Osteoblast (primary cell): ENCODE data around the gene PHF10. TPM values are rescaled to one million over a fixed set of nuclear protein-coding genes. Genes with fewer than 3 reads are reported as not detected.
A peak's percentile ranks its signal among the peaks of the same experiment; 100 is the strongest.

ENCODE experiments used
- DNase-seq: peaks from one replicate; pipeline ENCODE4 v3.0.0; 2011; ENCODE audit warnings: low spot score, mixed read lengths; ENCODE audit not compliant: insufficient read length; ENCODE audit errors: missing footprints
- H2AFZ ChIP-seq: 2 replicates; pipeline ENCODE4 v1.6.0; 2011; ENCODE audit warnings: mild to moderate bottlenecking, low read length
- H3K27ac ChIP-seq: 2 replicates; pipeline ENCODE4 v1.5.1; 2011; ENCODE audit warnings: mild to moderate bottlenecking, low read depth, low read length, moderate library complexity
- H3K27me3 ChIP-seq: 2 replicates; pipeline ENCODE4 v1.6.0; 2012; ENCODE audit warnings: mild to moderate bottlenecking, control low read depth, inconsistent platforms, low read length, moderate library complexity; ENCODE audit not compliant: insufficient read depth
- H3K36me3 ChIP-seq: 2 replicates; pipeline ENCODE4 v1.5.1; 2011; ENCODE audit warnings: mild to moderate bottlenecking, low read length, control low read depth, moderate library complexity; ENCODE audit not compliant: insufficient read depth
- H3K4me1 ChIP-seq: 2 replicates; pipeline ENCODE4 v1.5.1; 2011; ENCODE audit warnings: mild to moderate bottlenecking, low read length, control low read depth, moderate library complexity; ENCODE audit not compliant: insufficient read depth
- H3K4me2 ChIP-seq: 2 replicates; pipeline ENCODE4 v1.6.0; 2011; ENCODE audit warnings: mild to moderate bottlenecking, low read length; ENCODE audit not compliant: insufficient read depth
- H3K4me3 ChIP-seq: fragments of 200-600 bp; sonication (generic); 3 replicates; pipeline ENCODE4 v1.5.1; 2012; ENCODE audit warnings: mild to moderate bottlenecking, low read length, inconsistent platforms; ENCODE audit not compliant: insufficient read depth
- H3K79me2 ChIP-seq: 2 replicates; pipeline ENCODE4 v1.6.0; 2012; ENCODE audit warnings: mild to moderate bottlenecking, low read length, control low read depth, inconsistent platforms; ENCODE audit not compliant: insufficient read depth
- H3K9me3 ChIP-seq: 2 replicates; pipeline ENCODE4 v1.5.1; 2011; ENCODE audit warnings: low read depth, low read length, control low read depth
- H4K20me1 ChIP-seq: 2 replicates; pipeline ENCODE4 v1.6.0; 2012; ENCODE audit warnings: mild to moderate bottlenecking, low read length, control low read depth; ENCODE audit not compliant: insufficient read depth
- total RNA-seq: library from RNA; depleted of rRNA; stranded (reverse); fragments of >200 nt; gene quantifications from 2 replicates; pipeline ENCODE4 v1.2.3, GENCODE V29; 2012
- TF ChIP-seq, protein P1 (sequence below): IDR thresholded peaks from 2 replicates; pipeline ENCODE4 v1.5.1; 2011; ENCODE audit warnings: mild to moderate bottlenecking, low read depth, low read length, moderate library complexity; ENCODE audit errors: extremely low read depth

PHF10 gene
- total RNA-seq, 1 donor = 21.0 TPM

DNA sequence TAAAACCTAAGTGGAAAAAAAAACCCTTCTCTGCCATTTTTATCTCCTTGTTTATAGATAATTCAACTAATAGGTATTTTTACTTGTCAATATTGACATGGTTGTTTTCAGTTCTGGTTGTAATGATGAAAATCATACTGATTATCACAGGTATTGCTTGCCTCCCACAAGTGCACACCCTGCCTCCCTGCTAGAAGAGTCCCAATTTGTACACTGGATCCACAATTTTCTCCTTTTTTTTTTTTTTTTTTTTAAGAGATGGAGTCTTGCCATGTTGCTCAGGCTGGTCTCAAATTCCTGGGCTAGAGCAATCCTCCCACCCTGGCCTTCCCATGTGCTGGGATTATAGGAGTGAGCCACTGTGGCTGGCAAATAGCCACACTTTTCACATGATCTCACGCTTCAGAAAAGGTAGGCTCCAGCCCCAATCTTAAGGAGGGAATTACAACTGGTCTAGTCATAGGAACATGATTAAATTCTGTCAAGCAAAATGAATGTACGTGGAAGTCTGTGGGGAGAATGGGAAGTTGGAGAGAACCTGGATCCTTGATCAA lies 14.8 kb upstream of the PHF10 start:
- no peaks in the 10 kb centered on the region for H4K20me1 ChIP-seq
- no peaks in the 10 kb centered on the region for H3K9me3 ChIP-seq
- H3K79me2 ChIP-seq = no peaks in the 10 kb centered on the region
- no peaks in the 10 kb centered on the region for H3K36me3 ChIP-seq
- no peak for DNase-seq
- no peak overlapping the region for H3K4me2 ChIP-seq
- peaks cover 10% of the 10 kb centered on the region for H3K27me3 ChIP-seq
- H2AFZ ChIP-seq = no peak overlapping the region
- H3K4me3 ChIP-seq = no peak overlapping the region
- H3K4me1 ChIP-seq = no peaks in the 10 kb centered on the region
- TF ChIP-seq, protein P1, sequence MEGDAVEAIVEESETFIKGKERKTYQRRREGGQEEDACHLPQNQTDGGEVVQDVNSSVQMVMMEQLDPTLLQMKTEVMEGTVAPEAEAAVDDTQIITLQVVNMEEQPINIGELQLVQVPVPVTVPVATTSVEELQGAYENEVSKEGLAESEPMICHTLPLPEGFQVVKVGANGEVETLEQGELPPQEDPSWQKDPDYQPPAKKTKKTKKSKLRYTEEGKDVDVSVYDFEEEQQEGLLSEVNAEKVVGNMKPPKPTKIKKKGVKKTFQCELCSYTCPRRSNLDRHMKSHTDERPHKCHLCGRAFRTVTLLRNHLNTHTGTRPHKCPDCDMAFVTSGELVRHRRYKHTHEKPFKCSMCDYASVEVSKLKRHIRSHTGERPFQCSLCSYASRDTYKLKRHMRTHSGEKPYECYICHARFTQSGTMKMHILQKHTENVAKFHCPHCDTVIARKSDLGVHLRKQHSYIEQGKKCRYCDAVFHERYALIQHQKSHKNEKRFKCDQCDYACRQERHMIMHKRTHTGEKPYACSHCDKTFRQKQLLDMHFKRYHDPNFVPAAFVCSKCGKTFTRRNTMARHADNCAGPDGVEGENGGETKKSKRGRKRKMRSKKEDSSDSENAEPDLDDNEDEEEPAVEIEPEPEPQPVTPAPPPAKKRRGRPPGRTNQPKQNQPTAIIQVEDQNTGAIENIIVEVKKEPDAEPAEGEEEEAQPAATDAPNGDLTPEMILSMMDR = no peak
- H3K27ac ChIP-seq = no peak overlapping the region

DNA sequence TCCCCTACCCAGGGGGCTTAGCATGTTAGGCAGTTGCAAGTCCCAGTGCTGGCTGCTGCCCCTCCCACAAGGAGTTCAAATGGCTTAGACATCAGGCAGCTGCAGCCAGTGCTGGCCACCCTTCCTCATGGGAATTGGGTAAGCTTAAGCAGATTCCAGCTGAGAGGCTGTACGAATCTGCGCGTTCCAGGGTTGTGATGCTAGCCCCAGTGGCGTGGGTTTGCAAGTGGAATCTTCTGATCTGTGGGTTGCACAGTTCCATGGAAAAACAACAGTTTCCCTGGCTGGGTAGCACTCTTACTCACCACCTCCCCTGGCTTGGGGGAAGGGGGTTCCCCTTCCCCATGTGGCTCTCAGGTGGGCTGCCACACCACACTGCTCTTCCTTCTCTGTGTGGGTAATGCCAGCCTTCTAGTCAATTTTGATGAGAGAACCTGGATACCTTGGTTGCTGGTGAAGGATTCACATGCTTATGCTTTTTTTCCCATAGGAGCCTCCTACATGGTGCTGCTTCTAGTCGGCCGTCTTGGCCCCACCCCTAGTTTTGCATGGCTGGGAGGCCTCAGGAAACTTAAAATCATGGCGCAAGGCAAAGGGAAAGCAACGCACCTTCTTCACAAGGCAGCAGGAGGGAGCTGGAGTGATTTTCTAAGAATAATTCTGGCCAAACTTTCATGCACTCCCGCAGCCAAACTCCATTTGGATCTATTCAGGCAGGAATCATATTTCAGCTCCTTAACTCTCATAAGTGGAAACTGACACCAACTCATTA lies 14.1 kb upstream of the PHF10 start:
- Histone ChIP-seq H3K27ac (no peak overlapping the region), H2AFZ (peak overlapping the region; percentile 29), H3K9me3 (no peaks in the 10 kb centered on the region), H3K79me2 (no peaks in the 10 kb centered on the region), H3K4me1 (no peaks in the 10 kb centered on the region), H3K27me3 (peaks cover 10% of the 10 kb centered on the region), H3K36me3 (no peaks in the 10 kb centered on the region), H3K4me2 (peak overlapping the region; percentile 32), H3K4me3 (no peak overlapping the region), H4K20me1 (no peaks in the 10 kb centered on the region)
- TF ChIP-seq, protein P1 = no peak
- no peak for DNase-seq

DNA sequence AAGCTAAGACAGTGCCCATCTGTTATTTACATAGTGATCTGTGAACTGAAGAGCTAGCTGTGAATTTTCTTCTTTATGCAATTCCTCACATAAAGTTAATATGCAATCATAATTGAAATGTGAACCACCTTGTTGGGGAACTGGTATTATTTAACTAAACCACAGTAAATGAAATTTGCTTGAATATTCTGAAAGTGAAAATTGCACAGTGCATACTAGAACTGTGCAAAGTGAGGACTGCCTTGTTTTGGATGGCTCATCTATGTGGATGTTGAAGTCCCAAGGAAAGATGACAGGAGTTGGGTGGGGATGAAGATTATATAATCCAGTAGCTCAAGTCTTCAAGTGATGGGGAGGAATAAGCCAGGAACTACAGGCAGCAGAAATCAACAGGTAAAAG lies 5.7 kb upstream of the PHF10 start:
- H2AFZ ChIP-seq = no peak overlapping the region
- H3K9me3 ChIP-seq = no peaks in the 10 kb centered on the region
- TF ChIP-seq, protein P1 = no peak
- no peak overlapping the region for H3K4me2 ChIP-seq
- H3K4me1 ChIP-seq = no peaks in the 10 kb centered on the region
- DNase-seq = no peak
- H3K79me2 ChIP-seq = no peaks in the 10 kb centered on the region
- no peaks in the 10 kb centered on the region for H4K20me1 ChIP-seq
- H3K4me3 ChIP-seq = no peak overlapping the region
- H3K27ac ChIP-seq = no peak overlapping the region
- peaks cover 3% of the 10 kb centered on the region for H3K27me3 ChIP-seq
- H3K36me3 ChIP-seq = no peaks in the 10 kb centered on the region

DNA sequence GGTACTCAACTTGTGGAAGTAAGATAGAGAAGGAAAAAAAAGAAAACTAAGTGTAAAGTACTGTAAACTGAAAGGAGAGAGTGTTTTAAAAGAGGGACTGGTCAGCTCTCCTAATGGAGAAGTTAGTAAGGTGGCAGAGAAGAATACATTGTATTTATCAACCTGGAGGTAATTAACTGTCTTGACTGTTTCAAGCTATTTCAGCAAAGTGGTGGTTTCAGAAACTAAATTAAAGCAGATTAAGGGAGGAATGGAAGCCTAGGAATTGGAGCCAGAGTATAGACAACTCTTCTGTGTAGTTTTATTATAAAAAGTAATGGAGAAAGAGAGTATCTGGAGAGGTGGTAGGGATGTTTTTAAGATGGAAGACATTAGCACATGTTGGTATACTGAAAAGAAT lies 2.7 kb upstream of the PHF10 start:
- Histone ChIP-seq H3K9me3 (no peaks in the 10 kb centered on the region), H3K27me3 (no peaks in the 10 kb centered on the region), H3K4me3 (no peak overlapping the region), H3K79me2 (peaks cover 7% of the 10 kb centered on the region), H3K4me1 (peaks cover 10% of the 10 kb centered on the region), H3K27ac (no peak overlapping the region), H2AFZ (no peak overlapping the region), H4K20me1 (peaks cover 8% of the 10 kb centered on the region), H3K36me3 (no peaks in the 10 kb centered on the region), H3K4me2 (no peak overlapping the region)
- no peak for DNase-seq
- TF ChIP-seq, protein P1 = no peak
